CD4-positive, CD25-positive, alpha-beta regulatory T cell (primary cell): Measurements from ENCODE around the gene TDO2. TPM values are rescaled to one million over a fixed set of nuclear protein-coding genes. Genes with fewer than 3 reads are reported as not detected.

Experiments used
- ATAC-seq, 2 donors: fragments of 150-1000 bp; cut with Tn5 transposase; one replicate each; pipeline ENCODE4 v1.10.0; 2021; ENCODE audit warnings: low read depth in 2 of 2, moderate number of reproducible peaks in 2 of 2, moderate library complexity in 1 of 2
- DNase-seq, 3 donors: peaks; one replicate each; pipeline versions ENCODE4 v3.0.0 to v3.0.0-alpha.2; 2012 to 2022; ENCODE audit warnings: mixed read lengths in 1 of 3
- H3K27ac ChIP-seq: one replicate; pipeline ENCODE4 v1.7.0; 2013; ENCODE audit warnings: mild to moderate bottlenecking, low read length; ENCODE audit not compliant: insufficient read depth, poor library complexity, severe bottlenecking
- H3K27me3 ChIP-seq: one replicate; pipeline ENCODE4 v1.7.0; 2013; ENCODE audit warnings: low read length; ENCODE audit not compliant: control insufficient read depth, insufficient read depth
- H3K36me3 ChIP-seq: one replicate; pipeline ENCODE4 v1.7.0; 2013; ENCODE audit warnings: mild to moderate bottlenecking, low read length, moderate library complexity; ENCODE audit not compliant: control insufficient read depth, insufficient read depth
- H3K4me1 ChIP-seq: 2 replicates; pipeline ENCODE4 v1.7.0; 2013; ENCODE audit warnings: mild to moderate bottlenecking, low read length; ENCODE audit not compliant: insufficient read depth, control insufficient read depth, poor library complexity, severe bottlenecking
- H3K4me3 ChIP-seq: one replicate; pipeline ENCODE4 v1.7.0; 2013; ENCODE audit warnings: low read depth, mild to moderate bottlenecking, low read length, moderate library complexity
- H3K9me3 ChIP-seq, 2 experiments: 1 replicate in 1 of 2; 2 replicates in 1 of 2; pipeline ENCODE4 v1.7.0; 2013; ENCODE audit warnings: low read length in 2 of 2, mild to moderate bottlenecking in 1 of 2, moderate library complexity in 1 of 2; ENCODE audit not compliant: control insufficient read depth in 2 of 2
- H3K27ac Mint-ChIP-seq, 3 donors: one replicate each; pipeline ENCODE4 v1.8.0; 2020 to 2022; ENCODE audit warnings: mild to moderate bottlenecking in 3 of 3, mixed read lengths in 3 of 3, moderate library complexity in 2 of 3
- H3K27me3 Mint-ChIP-seq: one replicate; pipeline ENCODE4 v1.8.0; 2022; ENCODE audit warnings: mild to moderate bottlenecking, mixed read lengths
- H3K36me3 Mint-ChIP-seq: one replicate; pipeline ENCODE4 v1.8.0; 2020; ENCODE audit warnings: mixed read lengths
- H3K4me1 Mint-ChIP-seq, 4 donors: one replicate each; pipeline ENCODE4 v1.8.0; 2020 to 2022; ENCODE audit warnings: mixed read lengths in 4 of 4, mild to moderate bottlenecking in 1 of 4
- H3K4me3 Mint-ChIP-seq, 4 donors: one replicate each; pipeline ENCODE4 v1.8.0; 2020 to 2022; ENCODE audit warnings: mild to moderate bottlenecking in 4 of 4, mixed read lengths in 4 of 4, moderate library complexity in 3 of 4
- H3K9me3 Mint-ChIP-seq, 7 donors: one replicate each; pipeline ENCODE4 v1.8.0; 2020 to 2022; ENCODE audit warnings: mixed read lengths in 7 of 7, mild to moderate bottlenecking in 3 of 7, moderate library complexity in 2 of 7
- polyA plus RNA-seq, 4 donors: library from polyadenylated mRNA; unstranded; fragments of 300-500 nt; fragmentation: Illumina TruSeq; gene quantifications; one replicate each; pipeline ENCODE4 v1.2.3, GENCODE V29; 2021
- total RNA-seq: library from RNA; stranded (reverse); gene quantifications from one replicate; pipeline ENCODE4 v1.2.3, GENCODE V29; 2022

Gene TDO2
- total and polyA plus RNA-seq, 5 donors from 2014 or later = not detected

DNA sequence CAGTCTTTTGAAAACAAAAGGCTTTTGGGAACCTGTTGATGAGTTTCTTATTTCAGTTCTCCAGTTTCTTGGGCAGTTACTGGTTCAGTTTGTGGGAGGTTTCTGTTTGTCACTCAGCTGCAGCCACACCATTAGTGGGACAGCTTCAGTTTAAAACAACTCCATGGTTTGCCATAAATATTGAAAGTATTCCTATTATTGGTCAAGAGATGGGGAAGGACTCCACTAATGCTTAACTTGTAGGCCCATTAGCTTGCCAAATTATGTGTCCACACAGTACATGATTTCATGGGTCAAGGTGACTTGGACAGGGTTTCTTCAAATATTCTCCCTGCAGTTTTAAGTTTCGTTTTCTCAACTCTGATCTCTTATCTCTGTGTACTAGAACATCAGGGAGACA, 21.9 kb upstream of the TDO2 start:
- Mint-ChIP-seq H3K4me1 (no peaks in the 10 kb centered on the region), H3K9me3 (peaks cover 0 to 2% (median 0%) of the 10 kb centered on the region in 7 donors), H3K4me3 (no peak overlapping the region), H3K27ac (no peak overlapping the region), H3K36me3 (no peaks in the 10 kb centered on the region), H3K27me3 (no peaks in the 10 kb centered on the region)
- ATAC-seq (no peak), DNase-seq (no peak)
- no peak overlapping the region for H3K27ac ChIP-seq
- H3K9me3 ChIP-seq = no peaks in the 10 kb centered on the region
- H3K4me3 ChIP-seq = no peak overlapping the region
- no peaks in the 10 kb centered on the region for H3K27me3 ChIP-seq
- H3K36me3 ChIP-seq = no peaks in the 10 kb centered on the region
- H3K4me1 ChIP-seq = no peaks in the 10 kb centered on the region

DNA sequence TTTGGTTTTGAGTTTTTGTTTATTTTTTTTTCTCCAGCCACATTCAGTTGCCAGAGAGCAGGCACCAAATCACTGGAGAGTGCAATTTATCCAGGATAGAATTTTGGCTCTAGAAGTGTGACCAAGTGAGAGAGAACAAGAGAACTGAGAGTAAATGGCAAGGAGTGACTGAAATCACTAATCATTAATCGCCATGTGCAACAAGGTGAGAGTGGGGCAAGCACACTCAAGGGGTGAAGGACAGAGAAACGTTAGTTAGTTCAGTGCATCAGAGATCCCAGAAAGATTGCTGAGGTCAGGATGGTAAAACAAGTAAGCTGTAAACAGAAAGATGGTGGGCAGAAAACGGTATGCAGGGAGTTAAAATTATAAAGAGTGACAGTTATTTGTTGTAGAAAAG, 19.6 kb upstream of the TDO2 start:
- Mint-ChIP-seq H3K9me3 (peaks cover 0 to 2% (median 0%) of the 10 kb centered on the region in 7 donors), H3K36me3 (no peaks in the 10 kb centered on the region), H3K27ac (no peak overlapping the region), H3K4me1 (no peaks in the 10 kb centered on the region), H3K27me3 (no peaks in the 10 kb centered on the region), H3K4me3 (no peak overlapping the region)
- H3K27me3 ChIP-seq = no peaks in the 10 kb centered on the region
- H3K9me3 ChIP-seq = no peaks in the 10 kb centered on the region
- H3K36me3 ChIP-seq = no peaks in the 10 kb centered on the region
- H3K4me1 ChIP-seq = no peaks in the 10 kb centered on the region
- DNase-seq (no peak), ATAC-seq (no peak)
- H3K27ac ChIP-seq = no peak overlapping the region
- H3K4me3 ChIP-seq = no peak overlapping the region

DNA sequence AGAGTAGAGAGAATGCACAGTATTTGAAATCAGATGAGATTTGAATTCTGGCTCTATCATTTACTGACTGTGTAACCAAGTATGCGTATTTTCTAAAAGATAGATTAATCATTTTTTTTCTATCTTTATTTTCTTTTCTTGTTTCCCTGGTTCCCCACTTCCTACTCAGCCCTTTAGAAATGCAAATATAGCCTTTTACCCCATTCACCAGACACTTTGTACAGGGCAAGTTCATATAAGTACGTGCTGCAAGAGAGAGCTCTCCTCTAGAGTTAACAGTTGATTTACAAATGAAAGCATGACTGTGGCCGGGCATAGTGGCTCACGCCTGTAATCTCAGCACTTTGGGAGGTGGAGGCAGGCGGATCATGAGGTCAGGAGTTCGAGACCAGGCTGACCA, 17.8 kb upstream of the TDO2 start:
- Mint-ChIP-seq H3K36me3 (no peaks in the 10 kb centered on the region), H3K27me3 (no peaks in the 10 kb centered on the region), H3K4me1 (no peaks in the 10 kb centered on the region), H3K4me3 (no peak overlapping the region), H3K27ac (no peak overlapping the region), H3K9me3 (peaks cover 0 to 2% (median 1%) of the 10 kb centered on the region in 7 donors)
- no peak for ATAC-seq
- no peaks in the 10 kb centered on the region for H3K27me3 ChIP-seq
- H3K4me3 ChIP-seq = no peak overlapping the region
- no peak for DNase-seq
- no peak overlapping the region for H3K27ac ChIP-seq
- H3K36me3 ChIP-seq = no peaks in the 10 kb centered on the region
- no peaks in the 10 kb centered on the region for H3K9me3 ChIP-seq
- no peaks in the 10 kb centered on the region for H3K4me1 ChIP-seq

DNA sequence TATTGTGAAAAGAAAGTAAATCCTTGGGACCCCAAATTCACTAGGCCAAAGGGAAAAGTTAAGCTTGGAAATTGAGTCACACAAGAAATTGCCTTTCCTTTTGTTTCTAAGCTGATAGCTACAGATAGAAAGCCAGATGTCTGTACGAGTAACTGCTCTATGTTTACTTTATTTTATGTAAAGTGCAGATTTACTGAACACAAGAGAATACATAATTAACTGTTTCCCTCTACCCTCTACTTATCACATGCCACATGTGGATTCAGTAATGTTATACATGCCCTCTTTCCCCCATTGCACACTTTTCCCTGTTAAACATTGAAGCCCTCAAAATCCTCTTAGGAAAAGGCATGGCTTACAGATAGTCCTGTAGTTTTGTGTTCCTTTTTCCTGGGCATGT, 16.5 kb upstream of the TDO2 start:
- no peak overlapping the region for H3K4me3 Mint-ChIP-seq
- no peaks in the 10 kb centered on the region for H3K27me3 Mint-ChIP-seq
- H3K9me3 ChIP-seq = no peaks in the 10 kb centered on the region
- DNase-seq (no peak), ATAC-seq (no peak)
- H3K27me3 ChIP-seq = no peaks in the 10 kb centered on the region
- no peak overlapping the region for H3K4me3 ChIP-seq
- no peaks in the 10 kb centered on the region for H3K36me3 ChIP-seq
- no peaks in the 10 kb centered on the region for H3K4me1 ChIP-seq
- H3K9me3 Mint-ChIP-seq = peaks cover 0 to 5% (median 2%) of the 10 kb centered on the region in 7 donors
- no peaks in the 10 kb centered on the region for H3K36me3 Mint-ChIP-seq
- no peak overlapping the region for H3K27ac ChIP-seq
- no peaks in the 10 kb centered on the region for H3K4me1 Mint-ChIP-seq
- H3K27ac Mint-ChIP-seq = no peak overlapping the region

DNA sequence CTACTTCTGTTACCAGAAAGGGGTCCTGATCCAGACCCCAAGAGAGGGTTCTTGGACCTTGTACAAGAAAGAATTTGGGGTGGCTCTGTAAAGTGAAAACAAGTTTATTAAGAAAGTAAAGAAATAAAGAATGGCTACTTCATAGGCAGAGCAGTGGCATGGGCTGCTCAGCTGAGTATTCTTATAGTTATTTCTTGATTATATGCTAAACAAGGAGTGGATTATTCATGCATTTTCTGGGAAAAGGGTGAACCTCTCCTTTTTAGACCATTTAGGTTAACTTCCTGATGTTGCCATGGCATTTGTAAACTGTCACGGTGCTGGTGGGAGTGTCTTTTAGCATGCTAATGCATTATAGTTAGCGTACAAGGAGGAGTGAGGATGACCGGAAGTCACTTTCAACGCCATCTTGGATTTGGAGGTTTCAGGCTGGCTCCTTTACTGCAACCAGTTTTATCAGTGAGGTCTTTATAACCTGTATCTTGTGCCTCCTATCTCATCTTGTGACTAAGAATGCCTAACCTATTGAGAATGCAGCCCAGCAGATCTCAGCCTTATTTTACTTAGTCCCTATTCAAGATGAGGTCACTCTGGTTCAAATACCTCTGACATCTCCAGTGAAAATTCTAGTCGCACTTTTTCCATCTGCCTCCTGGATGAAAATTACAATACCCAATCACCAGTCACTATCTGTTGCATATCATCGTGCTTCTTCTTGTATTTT, 15.5 kb upstream of the TDO2 start:
- H3K4me1 ChIP-seq = no peaks in the 10 kb centered on the region
- no peak overlapping the region for H3K27ac Mint-ChIP-seq
- H3K36me3 ChIP-seq = no peaks in the 10 kb centered on the region
- H3K9me3 Mint-ChIP-seq = peaks cover 0 to 5% (median 3%) of the 10 kb centered on the region in 7 donors
- no peaks in the 10 kb centered on the region for H3K27me3 ChIP-seq
- H3K27me3 Mint-ChIP-seq = no peaks in the 10 kb centered on the region
- no peaks in the 10 kb centered on the region for H3K4me1 Mint-ChIP-seq
- ATAC-seq = no peak
- no peak for DNase-seq
- H3K9me3 ChIP-seq = no peaks in the 10 kb centered on the region
- H3K36me3 Mint-ChIP-seq = no peaks in the 10 kb centered on the region
- no peak overlapping the region for H3K4me3 Mint-ChIP-seq
- no peak overlapping the region for H3K4me3 ChIP-seq
- no peak overlapping the region for H3K27ac ChIP-seq

DNA sequence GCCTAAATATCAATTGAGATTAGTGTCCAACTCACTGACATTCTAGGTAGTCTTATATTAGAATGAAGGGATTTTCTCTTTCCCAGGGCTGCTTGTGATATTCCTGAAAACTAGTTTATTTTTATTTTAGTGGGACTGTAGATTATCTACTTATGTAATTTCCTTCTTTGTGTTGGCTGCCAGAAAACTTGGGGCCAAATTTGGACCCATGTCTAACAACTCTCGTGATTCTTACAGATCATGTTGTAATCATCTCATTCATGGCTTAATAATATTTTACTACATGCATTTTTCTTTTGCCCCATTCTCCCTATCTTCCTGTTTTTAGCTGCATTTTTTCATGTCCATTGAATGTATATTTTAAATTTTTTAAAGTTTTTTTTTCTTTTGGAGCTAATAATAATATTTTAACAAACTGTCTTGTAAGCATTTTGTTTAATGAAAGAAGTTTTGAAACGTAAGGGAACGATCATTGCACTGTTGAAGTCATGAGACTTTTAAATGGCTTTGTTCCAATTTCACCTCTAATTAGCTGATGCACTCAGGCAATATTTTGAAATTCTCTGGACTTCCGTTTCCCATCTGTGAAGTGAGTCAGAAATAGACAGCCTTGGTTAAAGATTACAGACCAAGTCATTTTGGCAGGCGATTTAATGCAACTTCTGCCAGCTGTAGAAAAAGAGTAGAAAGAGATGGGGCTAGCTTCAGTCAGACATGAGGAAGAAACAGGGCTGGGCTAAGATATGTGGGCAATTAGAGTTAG, 14.3 kb upstream of the TDO2 start:
- Mint-ChIP-seq H3K36me3 (no peaks in the 10 kb centered on the region), H3K9me3 (peaks cover 0 to 6% (median 3%) of the 10 kb centered on the region in 7 donors), H3K27me3 (no peaks in the 10 kb centered on the region), H3K27ac (no peak overlapping the region), H3K4me1 (no peaks in the 10 kb centered on the region), H3K4me3 (no peak overlapping the region)
- no peak for ATAC-seq
- H3K27me3 ChIP-seq = no peaks in the 10 kb centered on the region
- no peak overlapping the region for H3K27ac ChIP-seq
- H3K9me3 ChIP-seq = no peaks in the 10 kb centered on the region
- H3K4me3 ChIP-seq = no peak overlapping the region
- no peaks in the 10 kb centered on the region for H3K36me3 ChIP-seq
- no peaks in the 10 kb centered on the region for H3K4me1 ChIP-seq
- no peak for DNase-seq

DNA sequence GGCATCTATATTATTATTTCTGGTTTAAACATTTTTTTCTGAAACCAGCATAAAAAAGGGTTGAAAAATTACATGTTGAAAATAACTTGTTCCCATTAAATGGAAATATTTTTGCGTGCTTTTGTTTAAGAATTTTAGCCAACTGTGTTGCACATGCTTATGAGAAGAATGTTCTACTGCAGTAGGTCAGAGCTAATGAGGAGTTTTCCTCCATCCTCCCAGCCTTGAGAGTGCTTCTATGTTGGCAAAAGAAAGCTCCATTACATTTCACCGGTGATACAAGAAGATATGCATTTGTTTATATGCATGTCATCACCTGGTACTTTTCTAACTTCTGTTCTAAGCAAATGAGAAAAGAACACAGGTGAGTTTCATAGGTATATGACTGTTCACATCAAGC, 13.6 kb upstream of the TDO2 start:
- Mint-ChIP-seq H3K36me3 (no peaks in the 10 kb centered on the region), H3K27ac (no peak overlapping the region), H3K4me3 (no peak overlapping the region), H3K27me3 (no peaks in the 10 kb centered on the region), H3K9me3 (peaks cover 0 to 6% (median 4%) of the 10 kb centered on the region in 7 donors), H3K4me1 (no peaks in the 10 kb centered on the region)
- no peak for DNase-seq
- Histone ChIP-seq H3K4me3 (no peak overlapping the region), H3K27me3 (no peaks in the 10 kb centered on the region), H3K4me1 (no peaks in the 10 kb centered on the region), H3K36me3 (no peaks in the 10 kb centered on the region), H3K27ac (no peak overlapping the region), H3K9me3 (no peaks in the 10 kb centered on the region)
- no peak for ATAC-seq

DNA sequence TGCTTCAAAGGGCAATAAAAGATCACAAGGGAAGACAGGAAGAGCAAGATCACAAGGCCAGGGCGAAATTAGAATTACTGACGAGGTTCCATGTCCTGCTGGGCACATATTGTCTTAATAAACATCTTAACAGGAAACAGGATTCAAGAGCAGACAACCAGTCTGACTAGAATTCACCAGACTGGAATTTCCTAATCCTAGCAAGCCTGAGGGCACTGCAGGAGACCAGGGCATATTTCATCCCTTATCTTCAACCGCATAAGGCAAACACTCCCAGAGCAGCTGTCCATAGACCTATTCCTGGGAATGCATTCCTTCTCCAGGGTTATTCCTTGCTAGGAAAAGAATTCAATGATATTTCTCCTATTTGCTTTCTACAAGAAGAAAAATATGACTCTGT, 12.4 kb upstream of the TDO2 start:
- H3K27me3 ChIP-seq = no peaks in the 10 kb centered on the region
- no peaks in the 10 kb centered on the region for H3K4me1 ChIP-seq
- H3K27me3 Mint-ChIP-seq = no peaks in the 10 kb centered on the region
- H3K9me3 ChIP-seq = no peaks in the 10 kb centered on the region
- H3K27ac Mint-ChIP-seq = no peak overlapping the region
- no peak for ATAC-seq
- H3K9me3 Mint-ChIP-seq = peaks cover 0 to 9% (median 4%) of the 10 kb centered on the region in 7 donors
- no peak overlapping the region for H3K4me3 ChIP-seq
- no peaks in the 10 kb centered on the region for H3K36me3 Mint-ChIP-seq
- H3K4me3 Mint-ChIP-seq = no peak overlapping the region
- DNase-seq = no peak
- H3K4me1 Mint-ChIP-seq = no peaks in the 10 kb centered on the region
- no peak overlapping the region for H3K27ac ChIP-seq
- no peaks in the 10 kb centered on the region for H3K36me3 ChIP-seq
